Hypothalamus (tissue), 51 donors: Measurements from ENCODE around the gene MYO3B.

Experiments
- DNase-seq, 51 donors: peaks; one replicate each; lab custom pipeline; 2025; lab: John Stamatoyannopoulos, UW

Gene MYO3B

DNA sequence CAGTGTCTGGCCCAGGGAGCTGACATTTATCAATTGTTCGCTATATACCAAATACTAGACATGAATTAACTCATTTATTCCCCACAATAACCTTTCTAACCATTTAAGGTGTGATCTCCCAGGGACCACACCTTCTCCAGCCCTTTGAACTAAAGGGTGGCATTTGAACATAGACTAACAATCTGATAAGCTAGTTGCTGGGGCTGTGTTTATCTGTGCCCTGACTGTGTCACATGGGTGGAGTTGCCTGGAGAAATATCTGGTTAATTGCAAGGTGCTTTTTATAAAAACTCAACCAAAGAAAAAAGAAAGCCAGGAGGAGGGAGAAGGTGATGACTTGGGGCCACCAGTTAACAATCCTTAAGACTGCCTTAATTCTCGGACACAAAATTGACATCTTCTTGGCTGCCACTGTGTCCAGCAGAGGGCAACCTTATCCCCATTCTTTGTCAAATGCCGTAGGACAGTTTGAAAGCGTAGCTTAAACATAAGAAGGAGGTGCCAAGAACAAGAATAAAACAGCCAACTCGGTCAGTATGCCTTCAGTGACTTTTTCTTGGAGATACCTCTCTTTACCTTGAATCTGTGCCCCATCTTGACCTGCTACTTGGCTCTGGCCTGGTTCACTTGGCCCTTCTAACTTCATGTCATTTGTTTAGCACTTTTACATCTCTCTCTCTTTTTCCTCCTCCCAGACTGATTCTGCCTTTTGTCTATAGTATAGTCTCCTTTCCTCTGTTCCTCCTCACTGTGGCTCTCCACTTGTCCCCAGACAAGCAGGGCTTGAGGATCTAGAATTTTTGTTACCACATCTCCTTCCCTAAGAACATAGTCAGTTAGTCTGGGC lies 183.4 kb downstream of the MYO3B start:
- peak in 21 of 51 donors; percentile 0 to 28 (median 5) for DNase-seq

DNA sequence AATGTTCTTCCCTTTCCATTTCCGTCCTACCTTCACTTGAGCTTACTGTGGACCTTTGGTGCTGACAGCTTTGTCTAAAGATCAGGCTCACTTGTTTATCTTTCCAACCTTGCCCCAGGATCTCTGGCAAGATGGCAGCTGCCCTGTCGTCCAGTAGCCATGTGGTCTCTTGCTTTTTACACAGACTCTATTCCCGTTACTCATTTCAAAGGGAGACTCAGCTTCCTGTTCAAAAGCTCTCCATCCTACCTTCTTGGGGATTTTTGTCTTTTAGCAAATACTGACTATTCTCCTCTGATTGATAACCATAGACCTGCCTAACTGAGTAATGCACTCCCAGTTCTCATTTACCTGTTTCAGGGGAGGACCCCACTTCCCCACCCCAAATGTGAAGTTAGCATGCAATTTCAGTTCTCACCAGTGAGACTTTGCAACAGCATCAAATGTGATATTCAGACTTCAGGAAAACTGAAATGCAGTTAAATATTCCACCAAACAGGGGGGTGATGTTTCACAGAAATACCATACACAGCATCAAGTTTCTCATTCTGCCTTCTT lies 184.4 kb downstream of the MYO3B start:
- DNase-seq, result no peak

GRCh38 chr2:170362871-170363631 lies 185.1 kb downstream of the MYO3B start:
- peak in 2 of 51 donors; percentile 0 to 26 for DNase-seq

GRCh38 chr2:170365003-170365402 lies 187.1 kb downstream of the MYO3B start:
- DNase-seq, result no peak

- no peak for DNase-seq
These were observed 187.7 kb downstream of the MYO3B start for GRCh38 chr2:170365686-170366085.

GRCh38 chr2:170368370-170368769 lies 190.4 kb downstream of the MYO3B start:
- no peak for DNase-seq

DNA sequence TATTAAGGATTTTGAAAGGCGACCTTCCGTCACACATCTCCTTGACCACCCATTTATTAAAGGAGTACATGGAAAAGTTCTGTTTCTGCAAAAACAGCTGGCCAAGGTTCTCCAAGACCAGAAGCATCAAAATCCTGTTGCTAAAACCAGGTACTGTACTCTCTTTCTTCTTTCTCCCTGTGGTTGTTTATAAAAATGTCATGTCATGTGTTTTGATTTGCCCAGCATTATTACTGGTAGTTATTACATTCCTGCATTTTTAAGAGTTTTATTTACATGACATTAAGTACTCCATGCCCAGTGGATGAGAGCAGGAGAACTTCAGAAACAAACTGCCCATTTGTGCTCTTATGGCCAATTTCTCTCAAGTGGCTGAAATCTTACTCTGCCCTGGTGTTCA lies 191.3 kb downstream of the MYO3B start:
- no peak for DNase-seq

GRCh38 chr2:170369894-170370293 lies 191.9 kb downstream of the MYO3B start:
- peak in 1 of 51 donors; percentile 15 for DNase-seq

DNA sequence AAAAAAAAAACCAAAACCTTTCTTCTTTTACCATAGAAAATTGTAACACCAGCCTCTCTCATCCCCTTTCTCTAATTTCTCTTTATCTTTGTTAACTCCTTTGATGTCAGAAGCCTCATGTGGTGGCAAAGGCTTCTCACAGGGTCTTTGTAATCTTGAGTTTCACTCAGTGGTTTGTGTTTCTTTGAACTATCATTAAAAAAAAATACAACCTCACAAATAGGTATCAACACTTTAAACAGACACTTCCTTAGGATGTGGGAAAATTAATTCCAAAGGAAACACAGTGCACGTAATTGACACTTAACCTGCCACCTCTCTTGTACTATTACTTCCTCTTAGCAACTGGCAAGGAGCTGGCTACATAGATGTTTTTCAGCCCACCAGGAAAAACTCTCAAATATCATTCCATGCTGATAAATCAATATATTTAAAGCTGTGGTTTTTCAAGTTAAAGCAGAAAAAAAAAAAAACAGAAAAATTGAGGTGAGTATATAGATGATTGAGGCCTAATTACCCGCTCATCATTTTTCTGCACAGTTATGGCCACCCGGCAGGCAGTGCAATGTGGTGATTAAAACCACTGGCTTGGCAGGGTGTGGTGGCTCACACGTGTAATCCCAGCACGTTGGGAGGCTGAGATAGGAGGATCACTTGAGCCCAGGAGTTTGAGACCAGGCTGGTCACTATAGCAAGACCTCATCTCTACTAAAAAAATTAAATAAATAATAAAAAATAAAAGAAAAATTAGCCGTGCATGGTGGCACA lies 193.5 kb downstream of the MYO3B start:
- DNase-seq, result no peak

- no peak for DNase-seq
These were observed 197.2 kb downstream of the MYO3B start for GRCh38 chr2:170375192-170375591.

DNA sequence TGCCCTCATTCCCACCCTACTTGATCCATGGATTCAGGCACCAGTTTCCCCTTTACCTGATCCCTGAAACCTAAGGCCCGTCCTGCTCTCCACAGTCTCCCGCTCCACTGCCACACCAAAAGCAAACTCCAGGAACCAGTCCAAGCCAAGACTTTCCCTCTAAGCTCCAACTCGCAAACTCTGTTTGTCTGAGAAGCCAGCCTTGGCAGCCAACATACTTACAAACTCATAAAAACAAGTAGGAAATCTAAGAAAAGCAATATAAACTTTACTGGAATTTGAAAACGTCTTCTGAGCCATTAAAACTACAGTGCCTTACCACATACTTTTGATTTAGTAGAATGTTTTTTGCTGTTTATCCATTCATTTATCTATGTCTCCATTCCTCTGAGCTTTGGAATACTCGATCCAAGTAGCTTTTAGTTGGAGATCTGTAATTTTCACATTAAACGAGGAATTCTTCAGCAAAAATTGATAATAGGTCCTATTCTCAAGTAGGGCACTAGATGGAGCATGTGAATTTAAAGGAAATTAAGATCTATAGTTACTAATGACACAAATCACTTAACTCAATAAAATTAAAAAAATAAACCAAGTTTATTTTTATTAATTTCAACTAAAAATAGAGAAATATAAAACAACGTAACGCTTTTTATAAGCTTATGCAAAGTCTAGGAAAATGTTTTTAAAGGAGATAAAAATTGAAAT lies 199.7 kb downstream of the MYO3B start:
- peak in 1 of 51 donors; percentile 0 for DNase-seq

DNA sequence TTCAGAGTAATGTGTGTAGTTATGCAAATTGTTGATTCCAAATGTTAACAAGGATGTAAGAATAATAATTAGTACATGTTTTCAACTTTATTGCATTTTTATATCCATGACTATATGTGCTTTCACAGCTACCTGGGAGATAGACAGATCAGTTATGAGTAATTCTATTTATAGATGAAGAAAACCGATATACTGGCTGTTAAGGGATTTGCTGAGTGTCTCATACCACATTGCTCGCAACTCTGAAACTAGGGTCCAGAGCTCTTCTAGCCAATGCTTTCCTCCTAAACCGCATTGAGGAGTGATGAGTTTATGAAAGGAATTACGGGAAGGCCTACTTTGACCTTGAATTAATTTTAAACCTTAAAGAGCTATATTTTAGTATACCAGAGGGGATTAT lies 202.3 kb downstream of the MYO3B start:
- DNase-seq, result no peak

- no peak for DNase-seq
These were observed 203.7 kb downstream of the MYO3B start for GRCh38 chr2:170381678-170382077.

DNA sequence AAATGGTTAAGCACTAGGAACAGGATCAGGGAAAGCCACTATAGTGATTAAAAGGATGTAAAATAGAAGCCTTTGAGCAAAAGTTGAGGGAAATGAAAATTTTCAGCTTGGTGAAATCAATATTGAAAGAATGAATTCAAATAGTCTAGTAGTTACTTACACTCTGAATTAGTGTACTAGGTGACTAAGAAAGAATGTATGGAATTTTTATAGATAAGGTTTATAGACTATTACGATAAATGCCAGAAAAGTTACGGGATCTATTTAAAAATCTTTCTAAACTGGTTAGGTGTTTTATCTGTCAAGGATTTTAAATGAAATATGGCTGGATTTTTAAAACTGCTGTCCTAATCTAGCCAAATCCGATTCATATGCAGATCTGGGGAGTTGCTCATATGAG lies 208.6 kb downstream of the MYO3B start:
- DNase-seq, result no peak

DNA sequence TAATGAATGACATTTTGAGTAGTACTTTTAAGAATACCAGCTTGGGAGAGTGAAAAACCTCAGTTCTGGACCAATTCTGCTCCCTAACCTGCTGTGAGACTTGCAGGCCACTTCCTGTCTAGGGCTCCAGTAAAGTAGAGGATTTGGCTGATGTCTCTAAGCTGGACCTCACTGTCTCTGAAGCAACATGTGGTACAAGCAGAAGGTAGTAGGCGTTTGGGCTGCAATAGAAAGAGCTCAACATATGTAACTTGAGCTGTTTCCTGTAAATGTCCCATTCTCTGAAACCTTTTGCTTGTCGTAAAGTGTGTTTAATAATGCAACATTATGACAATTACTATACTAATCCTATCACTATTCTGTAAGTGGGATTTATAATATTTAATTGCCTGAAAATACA lies 213.1 kb downstream of the MYO3B start:
- no peak for DNase-seq

- DNase-seq, result no peak
These were observed 213.8 kb downstream of the MYO3B start for GRCh38 chr2:170391697-170392096.

GRCh38 chr2:170393861-170394498 lies 216.0 kb downstream of the MYO3B start:
- DNase-seq, result no peak

DNA sequence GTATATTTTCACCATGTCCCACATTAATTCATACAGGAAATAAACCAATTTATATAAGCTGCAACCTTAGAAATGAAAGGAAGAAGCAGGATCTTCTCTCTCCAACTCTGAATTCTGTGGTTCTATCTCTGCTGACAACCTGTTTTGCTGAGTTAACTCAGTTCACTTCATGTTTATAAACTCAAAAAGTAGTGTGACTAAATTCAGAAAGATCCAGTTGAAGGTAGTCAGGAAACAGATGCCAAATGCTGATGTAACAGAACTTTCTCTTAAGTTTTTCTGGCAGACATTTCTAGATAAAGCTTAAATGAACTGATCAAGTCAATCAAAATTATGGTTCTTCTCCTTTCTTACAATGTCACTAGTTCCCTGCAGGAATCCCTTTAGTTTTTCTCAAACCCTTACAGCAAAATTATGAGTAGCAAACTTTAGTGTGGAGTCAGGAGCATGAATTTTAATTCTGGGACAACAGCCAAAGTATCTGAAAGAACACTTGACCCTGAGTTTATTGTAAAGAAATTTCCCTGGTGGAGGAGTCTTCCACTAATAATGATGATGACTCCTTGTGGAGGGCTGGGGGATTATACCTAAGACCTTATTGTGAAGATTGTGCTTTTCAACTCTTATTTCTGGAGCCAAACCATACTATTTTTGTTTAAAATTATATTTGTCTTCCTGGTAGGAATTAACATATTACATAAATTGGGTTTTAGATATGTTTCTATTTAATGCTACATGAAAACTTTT lies 216.9 kb downstream of the MYO3B start:
- no peak for DNase-seq
